PC-9 (cell line): ENCODE results near the gene ADGRL4.

Experiments used
- EZH2 ChIP-seq: fragments of 200-600 bp; sonication (generic); IDR thresholded peaks from 2 replicates; pipeline ENCODE4 v1.8.0; 2017; ENCODE audit warnings: antibody characterized with exemption, low read depth
- TF ChIP-seq, protein P1 (sequence below): fragments of 200-600 bp; sonication (generic); conservative IDR thresholded peaks from 2 replicates; pipeline ENCODE4 v1.6.1; 2017; ENCODE audit warnings: mixed run types, antibody characterized with exemption, mild to moderate bottlenecking, moderate library complexity

DNA sequence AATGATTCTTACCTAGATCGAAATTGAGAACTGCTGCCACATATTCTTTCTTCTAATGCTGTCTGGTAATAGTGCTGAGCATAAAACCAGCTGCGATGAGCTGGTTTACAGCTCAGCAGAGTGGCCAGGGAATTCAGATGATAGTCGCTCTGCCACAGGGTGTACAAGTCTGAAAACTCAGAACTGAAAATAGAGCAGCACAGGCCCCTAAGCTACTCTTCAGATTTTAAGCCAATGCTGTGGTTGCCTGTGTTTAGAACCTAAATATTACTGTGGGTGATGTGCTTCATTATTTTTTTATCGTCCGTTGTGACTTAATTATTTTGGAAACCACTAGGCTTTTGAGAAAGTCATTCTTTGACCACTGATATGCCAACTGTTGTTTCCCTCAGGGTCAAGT, 152.0 kb downstream of the ADGRL4 start:
- TF ChIP-seq, protein P1, sequence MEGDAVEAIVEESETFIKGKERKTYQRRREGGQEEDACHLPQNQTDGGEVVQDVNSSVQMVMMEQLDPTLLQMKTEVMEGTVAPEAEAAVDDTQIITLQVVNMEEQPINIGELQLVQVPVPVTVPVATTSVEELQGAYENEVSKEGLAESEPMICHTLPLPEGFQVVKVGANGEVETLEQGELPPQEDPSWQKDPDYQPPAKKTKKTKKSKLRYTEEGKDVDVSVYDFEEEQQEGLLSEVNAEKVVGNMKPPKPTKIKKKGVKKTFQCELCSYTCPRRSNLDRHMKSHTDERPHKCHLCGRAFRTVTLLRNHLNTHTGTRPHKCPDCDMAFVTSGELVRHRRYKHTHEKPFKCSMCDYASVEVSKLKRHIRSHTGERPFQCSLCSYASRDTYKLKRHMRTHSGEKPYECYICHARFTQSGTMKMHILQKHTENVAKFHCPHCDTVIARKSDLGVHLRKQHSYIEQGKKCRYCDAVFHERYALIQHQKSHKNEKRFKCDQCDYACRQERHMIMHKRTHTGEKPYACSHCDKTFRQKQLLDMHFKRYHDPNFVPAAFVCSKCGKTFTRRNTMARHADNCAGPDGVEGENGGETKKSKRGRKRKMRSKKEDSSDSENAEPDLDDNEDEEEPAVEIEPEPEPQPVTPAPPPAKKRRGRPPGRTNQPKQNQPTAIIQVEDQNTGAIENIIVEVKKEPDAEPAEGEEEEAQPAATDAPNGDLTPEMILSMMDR, result no peak
- no peak for TF ChIP-seq EZH2
